GM12878 (cell line): ENCODE measurements around the gene RBM8A. TPM values are rescaled to one million over a fixed set of nuclear protein-coding genes. Genes with fewer than 3 reads are reported as not detected.

Experiments
- BMI1 ChIP-seq: fragments of 450-650 bp; IDR thresholded peaks from 2 replicates; pipeline ENCODE4 v1.6.1; 2016; ENCODE audit warnings: mild to moderate bottlenecking, moderate library complexity, borderline replicate concordance
- CUX1 ChIP-seq: IDR thresholded peaks from 2 replicates; pipeline ENCODE4 v1.6.1; 2012; ENCODE audit warnings: improper control_type of control experiment, low read depth, low read length; ENCODE audit not compliant: insufficient replicate concordance
- EZH2 ChIP-seq: IDR thresholded peaks from 2 replicates; pipeline ENCODE4 v1.6.1; 2012; ENCODE audit warnings: low read depth, mild to moderate bottlenecking, control low read depth, inconsistent platforms, low read length, borderline replicate concordance; ENCODE audit not compliant: control insufficient read depth
- NR2C1 ChIP-seq: fragments of 450-650 bp; IDR thresholded peaks from 2 replicates; pipeline ENCODE4 v1.6.1; 2017; ENCODE audit warnings: antibody characterized with exemption, mild to moderate bottlenecking, moderate library complexity
- PRDM15 ChIP-seq: fragments of 450-650 bp; formaldehyde crosslinking; IDR thresholded peaks from 2 replicates; pipeline ENCODE4 v1.4.0; 2020; ENCODE audit warnings: mild to moderate bottlenecking, moderate library complexity
- SP1 ChIP-seq: IDR thresholded peaks from one replicate; pipeline ENCODE4 v1.6.1; 2011; ENCODE audit warnings: low read depth, low read length
- polyA plus RNA-seq, 11 experiments: library from polyadenylated mRNA; depleted of rRNA in 4 of 11; unstranded in 6 of 11; stranded (reverse) in 5 of 11; fragments of >200 nt; fragmentation: Nextera tagmentation in 4 of 11; fragmentation: Illumina TruSeq in 1 of 11; extraction: Ambion mirVana in 4 of 11; extraction: Trizol in 1 of 11; gene quantifications; 1 replicate in 1 of 11; 2 replicates in 10 of 11; pipeline versions ENCODE4 v1.2.1 to v1.2.3, GENCODE V29; 2011 to 2016; ENCODE audit warnings: inconsistent platforms in 2 of 11, missing spikeins in 2 of 11, low read depth in 1 of 11
- total RNA-seq, 4 experiments: library from RNA; depleted of rRNA in 3 of 4; stranded (reverse); fragments of >200 nt in 3 of 4; fragmentation: Illumina TruSeq in 1 of 4; extraction: Trizol in 1 of 4; gene quantifications; 2 replicates each; pipeline versions ENCODE4 v1.2.1 to v1.2.3, GENCODE V29; 2013 to 2021

Gene RBM8A
- total and polyA plus RNA-seq, 10 of the 15 experiments (the other 5 are each of a cell fraction or from before 2014, with no cell fraction given) = 110 to 1,248 (median 248) TPM

- TF ChIP-seq NR2C1 = no peak
- no peak for TF ChIP-seq CUX1
- TF ChIP-seq PRDM15 (CRISPR knock-in tag) = no peak
- no peak for TF ChIP-seq BMI1
- no peak for TF ChIP-seq EZH2
- TF ChIP-seq SP1 = no peak
Measured at GRCh38 chr1:145952903-145953302, 25.6 kb upstream of the RBM8A start (continued).
